Stimulated activated CD4-positive, alpha-beta T cell treated with anti-CD3 and anti-CD28 coated beads, Interleukin-2, amount 100 ng/mL, for 48 hours (primary cell): Measurements from ENCODE around the gene STX4.

Experiments used
- DNase-seq, 2 donors: peaks; one replicate each; pipeline ENCODE4 v3.0.0-alpha.2; 2020

The STX4 gene

GRCh38 chr16:31085411-31085810 is 52.1 kb downstream of the STX4 start:
- DNase-seq: no peak

- DNase-seq: no peak
Observed at GRCh38 chr16:31085873-31086628, 52.7 kb downstream of the STX4 start.

- no peak for DNase-seq
Observed at GRCh38 chr16:31086629-31086906, 53.2 kb downstream of the STX4 start.

DNA sequence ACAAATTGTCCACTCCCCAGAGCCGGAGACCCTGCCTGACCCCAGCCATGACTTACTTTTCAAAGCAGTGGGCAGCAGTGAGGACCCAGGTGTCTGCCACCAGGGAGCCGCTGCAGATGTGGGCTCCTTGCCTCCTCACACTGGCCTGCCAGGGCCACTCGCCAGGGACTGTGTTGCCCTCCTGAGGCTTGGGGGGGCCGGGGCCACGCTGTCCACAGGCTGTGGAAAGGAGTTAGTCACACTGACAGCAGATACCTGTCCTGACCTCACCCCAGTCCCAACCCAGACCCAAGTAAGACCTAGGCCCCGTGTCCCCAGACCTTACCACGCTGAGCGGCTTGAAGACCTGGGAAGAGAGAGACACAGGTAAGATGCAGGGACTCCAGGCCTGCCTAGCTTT is 54.1 kb downstream of the STX4 start:
- DNase-seq: no peak

GRCh38 chr16:31087971-31088370 is 54.6 kb downstream of the STX4 start:
- DNase-seq: no peak

GRCh38 chr16:31088459-31089183 is 55.3 kb downstream of the STX4 start, which contains the start of gene PRSS53:
TSS of gene PRSS53 (minus strand) at chr16:31088943. CDS start at chr16:31088809, 134 bp downstream.
- no peak for DNase-seq

GRCh38 chr16:31089199-31089598 is 55.8 kb downstream of the STX4 start:
- no peak for DNase-seq
